ENCODE measurements around the gene C19orf47.
A peak's percentile ranks its signal among the peaks of the same experiment; 100 is the strongest.

The C19orf47 gene

GRCh38 chr19:40366697-40367561 lies 18.7 kb upstream of the C19orf47 start:
- no peak overlapping the region for H2BK120ac ChIP-seq (ENCODE audit: low read depth, low read length)
- peaks cover 2% of the 10 kb centered on the region for H3K79me1 ChIP-seq (ENCODE audit: low read length)
- H2BK15ac ChIP-seq (replicated peaks; ENCODE audit: low read depth): no peak overlapping the region
- no peaks in the 10 kb centered on the region for H3K27me3 ChIP-seq (ENCODE audit: insufficient read depth, low read length, poor library complexity)
- no peak overlapping the region for H2AK5ac ChIP-seq (ENCODE audit: low read length)
- WGBS (ENCODE audit: extremely low coverage, insufficient coverage, low lambda C conversion rate): no CpG with 5 or more reads among the region's 27 CpGs
- H3K4me3 ChIP-seq (ENCODE audit: low read length): no peak overlapping the region
- H3K79me2 ChIP-seq (ENCODE audit: control insufficient read depth, insufficient read depth, low read length): no peaks in the 10 kb centered on the region
- H4K5ac ChIP-seq (ENCODE audit: low read length): no peak overlapping the region
- peak overlapping the region; percentile 85 for H3K9ac ChIP-seq (ENCODE audit: low read length)
- H3K18ac ChIP-seq (ENCODE audit: low read length): no peak overlapping the region
- no peak overlapping the region for H4K8ac ChIP-seq (ENCODE audit: low read depth, low read length)
- peaks cover 3% of the 10 kb centered on the region for H3K4me1 ChIP-seq (ENCODE audit: control insufficient read depth, low read depth, low read length)
- no peak overlapping the region for H3K4ac ChIP-seq (ENCODE audit: low read depth, low read length)
- no peak overlapping the region for H2BK5ac ChIP-seq (ENCODE audit: low read length)
- peak overlapping the region; percentile 34 for H3K27ac ChIP-seq (ENCODE audit: low read depth, low read length)
- DNase-seq: peak; percentile 90
- H3K36me3 ChIP-seq (ENCODE audit: control insufficient read depth, insufficient read depth, low read length): peaks cover 3% of the 10 kb centered on the region
- no peak overlapping the region for H3K23ac ChIP-seq (ENCODE audit: low read length)
- H3K4me2 ChIP-seq (ENCODE audit: low read length): peak overlapping the region; percentile 93
- H3K56ac ChIP-seq (ENCODE audit: low read length): peak overlapping the region; percentile 92

- peak; percentile 82 for DNase-seq
- H3K36me3 ChIP-seq (ENCODE audit: control insufficient read depth, insufficient read depth, low read length): peaks cover 3% of the 10 kb centered on the region
- no peak overlapping the region for H4K8ac ChIP-seq (ENCODE audit: low read depth, low read length)
Observed at GRCh38 chr19:40365613-40366401, 17.6 kb upstream of the C19orf47 start.

GRCh38 chr19:40365010-40365409 lies 16.8 kb upstream of the C19orf47 start:
- H3K9ac ChIP-seq (ENCODE audit: low read length): peak overlapping the region; percentile 77
- no peak overlapping the region for H2AK5ac ChIP-seq (ENCODE audit: low read length)
- no peak overlapping the region for H2BK5ac ChIP-seq (ENCODE audit: low read length)
- H3K56ac ChIP-seq (ENCODE audit: low read length): no peak overlapping the region
- no peak overlapping the region for H2BK15ac ChIP-seq (replicated peaks; ENCODE audit: low read depth)
- no CpG with 5 or more reads among the region's 3 CpGs for WGBS (ENCODE audit: extremely low coverage, insufficient coverage, low lambda C conversion rate)
- no peak overlapping the region for H3K23ac ChIP-seq (ENCODE audit: low read length)
- peaks cover 2% of the 10 kb centered on the region for H3K79me1 ChIP-seq (ENCODE audit: low read length)
- H3K4me2 ChIP-seq (ENCODE audit: low read length): no peak overlapping the region
- H3K4me1 ChIP-seq (ENCODE audit: control insufficient read depth, low read depth, low read length): peaks cover 3% of the 10 kb centered on the region
- H3K36me3 ChIP-seq (ENCODE audit: control insufficient read depth, insufficient read depth, low read length): peaks cover 3% of the 10 kb centered on the region
- H3K18ac ChIP-seq (ENCODE audit: low read length): no peak overlapping the region
- no peak overlapping the region for H3K27ac ChIP-seq (ENCODE audit: low read depth, low read length)
- no peak overlapping the region for H3K4me3 ChIP-seq (ENCODE audit: low read length)
- no peak overlapping the region for H3K4ac ChIP-seq (ENCODE audit: low read depth, low read length)
- H4K5ac ChIP-seq (ENCODE audit: low read length): no peak overlapping the region
- no peaks in the 10 kb centered on the region for H3K79me2 ChIP-seq (ENCODE audit: control insufficient read depth, insufficient read depth, low read length)
- no peak overlapping the region for H4K8ac ChIP-seq (ENCODE audit: low read depth, low read length)
- no peak overlapping the region for H2BK120ac ChIP-seq (ENCODE audit: low read depth, low read length)
- no peaks in the 10 kb centered on the region for H3K27me3 ChIP-seq (ENCODE audit: insufficient read depth, low read length, poor library complexity)
- no peak for DNase-seq

More at GRCh38 chr19:40365613-40366401, 17.6 kb upstream of the C19orf47 start:
- peak overlapping the region; percentile 85 for H3K9ac ChIP-seq (ENCODE audit: low read length)
- H3K18ac ChIP-seq (ENCODE audit: low read length): peak overlapping the region; percentile 19
- peaks cover 2% of the 10 kb centered on the region for H3K79me1 ChIP-seq (ENCODE audit: low read length)
- no peak overlapping the region for H2BK5ac ChIP-seq (ENCODE audit: low read length)
- H3K4me2 ChIP-seq (ENCODE audit: low read length): peak overlapping the region; percentile 93
- H3K4ac ChIP-seq (ENCODE audit: low read depth, low read length): peak overlapping the region; percentile 18
- H2AK5ac ChIP-seq (ENCODE audit: low read length): no peak overlapping the region
- no peak overlapping the region for H2BK15ac ChIP-seq (replicated peaks; ENCODE audit: low read depth)
- H3K4me1 ChIP-seq (ENCODE audit: control insufficient read depth, low read depth, low read length): peaks cover 3% of the 10 kb centered on the region
- H3K27ac ChIP-seq (ENCODE audit: low read depth, low read length): no peak overlapping the region
- peak overlapping the region; percentile 40 for H3K4me3 ChIP-seq (ENCODE audit: low read length)
- no peak overlapping the region for H2BK120ac ChIP-seq (ENCODE audit: low read depth, low read length)
- no peak overlapping the region for H3K23ac ChIP-seq (ENCODE audit: low read length)
- no CpG with 5 or more reads among the region's 28 CpGs for WGBS (ENCODE audit: extremely low coverage, insufficient coverage, low lambda C conversion rate)
- no peak overlapping the region for H4K5ac ChIP-seq (ENCODE audit: low read length)
- no peaks in the 10 kb centered on the region for H3K27me3 ChIP-seq (ENCODE audit: insufficient read depth, low read length, poor library complexity)
- peak overlapping the region; percentile 92 for H3K56ac ChIP-seq (ENCODE audit: low read length)
- no peaks in the 10 kb centered on the region for H3K79me2 ChIP-seq (ENCODE audit: control insufficient read depth, insufficient read depth, low read length)

- H3K4me2 ChIP-seq (ENCODE audit: low read length): no peak overlapping the region
- H3K56ac ChIP-seq (ENCODE audit: low read length): no peak overlapping the region
- no peaks in the 10 kb centered on the region for H3K79me2 ChIP-seq (ENCODE audit: control insufficient read depth, insufficient read depth, low read length)
- H2BK15ac ChIP-seq (replicated peaks; ENCODE audit: low read depth): no peak overlapping the region
- peaks cover 2% of the 10 kb centered on the region for H3K79me1 ChIP-seq (ENCODE audit: low read length)
- DNase-seq: no peak
- H3K23ac ChIP-seq (ENCODE audit: low read length): no peak overlapping the region
- no peak overlapping the region for H2BK120ac ChIP-seq (ENCODE audit: low read depth, low read length)
- no peaks in the 10 kb centered on the region for H3K27me3 ChIP-seq (ENCODE audit: insufficient read depth, low read length, poor library complexity)
- H3K9ac ChIP-seq (ENCODE audit: low read length): no peak overlapping the region
- no peak overlapping the region for H3K18ac ChIP-seq (ENCODE audit: low read length)
- no peak overlapping the region for H4K8ac ChIP-seq (ENCODE audit: low read depth, low read length)
- no peak overlapping the region for H3K27ac ChIP-seq (ENCODE audit: low read depth, low read length)
- H3K4ac ChIP-seq (ENCODE audit: low read depth, low read length): no peak overlapping the region
- H4K5ac ChIP-seq (ENCODE audit: low read length): no peak overlapping the region
- WGBS (ENCODE audit: extremely low coverage, insufficient coverage, low lambda C conversion rate): no CpG with 5 or more reads among the region's 5 CpGs
- H3K36me3 ChIP-seq (ENCODE audit: control insufficient read depth, insufficient read depth, low read length): peaks cover 1% of the 10 kb centered on the region
- no peak overlapping the region for H2AK5ac ChIP-seq (ENCODE audit: low read length)
- H3K4me1 ChIP-seq (ENCODE audit: control insufficient read depth, low read depth, low read length): peaks cover 3% of the 10 kb centered on the region
- H3K4me3 ChIP-seq (ENCODE audit: low read length): no peak overlapping the region
- no peak overlapping the region for H2BK5ac ChIP-seq (ENCODE audit: low read length)
Observed at GRCh38 chr19:40363069-40363468, 14.9 kb upstream of the C19orf47 start.

GRCh38 chr19:40362160-40362559 lies 14.0 kb upstream of the C19orf47 start:
- Histone ChIP-seq H3K18ac (ENCODE audit: low read length) (no peak overlapping the region), H3K4ac (ENCODE audit: low read depth, low read length) (no peak overlapping the region), H4K5ac (ENCODE audit: low read length) (no peak overlapping the region), H2BK120ac (ENCODE audit: low read depth, low read length) (no peak overlapping the region), H3K23ac (ENCODE audit: low read length) (no peak overlapping the region), H3K27ac (ENCODE audit: low read depth, low read length) (no peak overlapping the region), H2BK15ac (replicated peaks; ENCODE audit: low read depth) (no peak overlapping the region), H3K36me3 (ENCODE audit: control insufficient read depth, insufficient read depth, low read length) (no peaks in the 10 kb centered on the region), H3K79me2 (ENCODE audit: control insufficient read depth, insufficient read depth, low read length) (no peaks in the 10 kb centered on the region), H3K56ac (ENCODE audit: low read length) (no peak overlapping the region), H2AK5ac (ENCODE audit: low read length) (no peak overlapping the region), H3K27me3 (ENCODE audit: insufficient read depth, low read length, poor library complexity) (no peaks in the 10 kb centered on the region), H3K4me2 (ENCODE audit: low read length) (no peak overlapping the region), H3K4me1 (ENCODE audit: control insufficient read depth, low read depth, low read length) (peaks cover 3% of the 10 kb centered on the region), H3K9ac (ENCODE audit: low read length) (no peak overlapping the region), H3K4me3 (ENCODE audit: low read length) (no peak overlapping the region), H2BK5ac (ENCODE audit: low read length) (no peak overlapping the region), H4K8ac (ENCODE audit: low read depth, low read length) (no peak overlapping the region), H3K79me1 (ENCODE audit: low read length) (peaks cover 2% of the 10 kb centered on the region)
- DNase-seq: no peak
- WGBS (ENCODE audit: extremely low coverage, insufficient coverage, low lambda C conversion rate): no CpG with 5 or more reads among the region's 3 CpGs

All from mesendoderm (in vitro differentiated cells).